Adrenal gland (tissue), 12 donors: ENCODE data around the gene CENPE. TPM values are rescaled to one million over a fixed set of nuclear protein-coding genes. Genes with fewer than 3 reads are reported as not detected.

Experiments
- DNase-seq, 7 donors: peaks; one replicate each; pipeline ENCODE4 v3.0.0-alpha.2; 2019 to 2020
- H3K27ac ChIP-seq, 5 donors: fragments of 200-600 bp; sonication (generic) in 4 of 5; 1 replicate in 3 of 5; 2 replicates in 2 of 5; pipeline versions ENCODE4 v1.5.1 to v1.8.0; 2016 to 2020; ENCODE audit warnings: mild to moderate bottlenecking in 1 of 5
- H3K27me3 ChIP-seq: fragments of 200-600 bp; 2 replicates; pipeline ENCODE4 v1.8.0; 2021
- H3K36me3 ChIP-seq, 2 donors: fragments of 200-600 bp; replicated peaks in 1 of 2; 1 replicate in 1 of 2; 2 replicates in 1 of 2; pipeline versions ENCODE4 v1.5.1 to v1.8.0; 2018 to 2022
- H3K4me1 ChIP-seq, 2 donors: fragments of 200-600 bp; replicated peaks in 1 of 2; 1 replicate in 1 of 2; 2 replicates in 1 of 2; pipeline versions ENCODE4 v1.5.1 to v1.8.0; 2018 to 2021
- H3K4me3 ChIP-seq, 4 donors: fragments of 200-600 bp; sonication (generic) in 3 of 4; one replicate each; pipeline ENCODE4 v1.5.1; 2016 to 2018
- H3K9me3 ChIP-seq, 3 donors: fragments of 200-600 bp; sonication (generic) in 1 of 3; replicated peaks in 1 of 3; 1 replicate in 2 of 3; 2 replicates in 1 of 3; pipeline versions ENCODE4 v1.5.1 to v1.8.0; 2016 to 2021
- POLR2A ChIP-seq, 2 donors: fragments of 450-650 bp; IDR thresholded peaks; one replicate each; pipeline ENCODE4 v1.6.1; 2017; ENCODE audit warnings: antibody characterized with exemption in 2 of 2, mild to moderate bottlenecking in 2 of 2, moderate library complexity in 1 of 2
- WGBS, 4 donors: extraction: QIAGEN DNeasy Blood & Tissue Kit in 2 of 4; methylation state at CpG; one replicate each; pipeline versions ENCODE4 v1.1.5 to v1.1.7; 2013 to 2017; 5-methylcytosine and 5-hydroxymethylcytosine counted together
- intact Hi-C, 2 donors: fragments of 100-400 bp; cut with DNase I; formaldehyde crosslinking; loops; one replicate each; pipeline versions ENCODE4 v1.14.1 to v1.15.0; 2022 to 2023
- polyA plus RNA-seq, 3 donors: library from polyadenylated mRNA; stranded (reverse); fragments of 200-250 nt in 2 of 3; fragments of 350-450 nt in 1 of 3; fragmentation: Illumina TruSeq in 1 of 3; extraction: RNeasy Lipid Tissue Mini Kit (QIAGEN cat#74804) in 1 of 3; gene quantifications; one replicate each; pipeline ENCODE4 v1.2.3, GENCODE V29; 2013 to 2014
- total RNA-seq, 9 donors: library from RNA; depleted of rRNA in 4 of 9; stranded (reverse); fragments of >200 nt in 4 of 9; fragments of 120-200 nt in 1 of 9; fragmentation: NEBNext Ultra II Directional in 1 of 9; extraction: Animal tissue kit (Norgen Biotek cat#: 25700) in 1 of 9; gene quantifications; one replicate each; pipeline versions ENCODE4 v1.1.0 to v1.2.4, GENCODE V29; 2013 to 2023
- TF ChIP-seq, protein P1 (sequence below), 6 experiments: fragments of 450-650 bp in 4 of 6; fragments of 200-600 bp in 2 of 6; sonication (generic) in 1 of 6; IDR thresholded peaks; 1 replicate in 5 of 6; 2 replicates in 1 of 6; pipeline versions ENCODE4 v1.5.1 to v1.8.0; 2016 to 2021; ENCODE audit warnings: antibody characterized with exemption in 6 of 6, mild to moderate bottlenecking in 2 of 6, moderate library complexity in 1 of 6
- donor health status: healthy with polysubstance abuse.
- donor health status: Bipolar disorder and iron deficiency.
- donor health status: DM: yes; HTN: yes; CAD: no.
- donor health status: DM: no; HTN: no; CAD: no.
- donor health status: DM: no; HTN: no; CAD: no.
- donor health status: DM: yes; HTN: yes; CAD: no.

The CENPE gene
- total and polyA plus RNA-seq, 12 donors: 0.17 to 5.7 (median 0.87) TPM

DNA sequence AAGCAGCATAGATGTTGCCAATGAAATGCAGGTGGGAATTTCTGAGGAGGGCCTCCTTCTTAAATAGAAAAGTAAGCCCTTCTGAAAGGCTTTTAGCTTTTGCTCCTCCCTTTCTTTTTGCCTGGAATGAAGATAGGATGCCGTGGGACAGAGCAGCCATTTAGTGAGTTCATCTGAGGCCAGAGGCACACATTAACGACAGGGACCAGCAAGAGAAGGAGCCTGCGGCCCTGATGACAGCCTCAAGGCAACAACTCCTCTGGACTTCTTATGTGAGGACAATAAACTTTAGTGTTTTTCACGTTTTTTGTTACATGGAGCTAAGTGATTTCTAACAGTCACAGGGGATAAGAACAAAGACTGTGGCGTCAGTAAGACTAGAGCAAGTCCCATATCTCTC lies 97.5 kb downstream of the CENPE start:
- intact Hi-C loops: loop anchor here in 1 of 2 donors (10.0 kb wide), 1 partner anchor 656 kb away; no protein-coding TSS in a partner anchor
- Histone ChIP-seq H3K27ac (no peak overlapping the region), H3K36me3 (no peaks in the 10 kb centered on the region), H3K27me3 (no peaks in the 10 kb centered on the region), H3K4me3 (no peak overlapping the region), H3K4me1 (peaks cover 18 to 28% of the 10 kb centered on the region in 2 donors), H3K9me3 (no peaks in the 10 kb centered on the region)
- WGBS, 4 donors: 52 to 67% (median 62%) methylated on average over 5 of the region's 5 CpGs
- TF ChIP-seq, protein P1, sequence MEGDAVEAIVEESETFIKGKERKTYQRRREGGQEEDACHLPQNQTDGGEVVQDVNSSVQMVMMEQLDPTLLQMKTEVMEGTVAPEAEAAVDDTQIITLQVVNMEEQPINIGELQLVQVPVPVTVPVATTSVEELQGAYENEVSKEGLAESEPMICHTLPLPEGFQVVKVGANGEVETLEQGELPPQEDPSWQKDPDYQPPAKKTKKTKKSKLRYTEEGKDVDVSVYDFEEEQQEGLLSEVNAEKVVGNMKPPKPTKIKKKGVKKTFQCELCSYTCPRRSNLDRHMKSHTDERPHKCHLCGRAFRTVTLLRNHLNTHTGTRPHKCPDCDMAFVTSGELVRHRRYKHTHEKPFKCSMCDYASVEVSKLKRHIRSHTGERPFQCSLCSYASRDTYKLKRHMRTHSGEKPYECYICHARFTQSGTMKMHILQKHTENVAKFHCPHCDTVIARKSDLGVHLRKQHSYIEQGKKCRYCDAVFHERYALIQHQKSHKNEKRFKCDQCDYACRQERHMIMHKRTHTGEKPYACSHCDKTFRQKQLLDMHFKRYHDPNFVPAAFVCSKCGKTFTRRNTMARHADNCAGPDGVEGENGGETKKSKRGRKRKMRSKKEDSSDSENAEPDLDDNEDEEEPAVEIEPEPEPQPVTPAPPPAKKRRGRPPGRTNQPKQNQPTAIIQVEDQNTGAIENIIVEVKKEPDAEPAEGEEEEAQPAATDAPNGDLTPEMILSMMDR (IDR thresholded peaks at IDR 0.05): no peak
- no peak for DNase-seq

DNA sequence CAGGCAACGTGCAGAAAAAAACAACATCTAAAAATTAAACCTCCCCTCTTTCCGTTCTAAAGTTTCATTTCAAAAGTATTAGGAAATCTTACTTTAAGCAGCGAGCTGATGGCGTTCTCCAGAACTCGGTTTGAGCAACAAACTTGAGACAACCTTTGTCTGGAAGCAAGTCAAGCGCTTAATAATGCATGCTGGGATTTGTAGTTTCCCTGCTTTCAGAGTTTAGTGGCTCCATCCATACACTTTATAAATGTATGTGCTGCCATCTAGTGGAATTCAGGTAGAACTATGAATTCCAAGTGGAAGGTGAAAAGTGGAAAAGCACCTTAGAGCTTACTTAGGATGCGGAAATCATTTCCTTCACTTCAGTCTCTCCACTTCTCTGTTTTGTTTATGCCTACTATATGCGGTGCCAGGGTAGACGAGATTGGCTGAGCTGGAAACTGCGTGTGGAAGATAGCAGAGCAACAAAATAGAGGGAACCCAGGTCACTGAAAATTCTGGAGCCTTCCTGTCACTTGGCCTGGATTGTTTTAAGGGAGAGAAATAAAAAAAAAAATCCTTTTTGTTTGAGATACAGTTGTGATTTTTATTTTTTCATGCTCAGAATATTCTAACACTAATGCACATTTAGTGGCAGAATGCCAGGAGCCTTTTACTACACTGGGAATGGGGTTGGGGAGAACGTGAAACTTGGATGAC lies 98.3 kb downstream of the CENPE start, which contains the start of gene BDH2:
TSS of gene BDH2 (minus strand) at position 144 of the 702 bp plus-strand sequence. CDS start 3,580 bp downstream, outside the sequence.
- H3K27me3 ChIP-seq: no peaks in the 10 kb centered on the region
- DNase-seq: peak; percentile 59 to 85 (median 70)
- no peaks in the 10 kb centered on the region for H3K36me3 ChIP-seq
- intact Hi-C loops: loop anchor here in 1 of 2 donors (10.0 kb wide), 2 partner anchors 475 to 655 kb away; no protein-coding TSS in a partner anchor
- H3K9me3 ChIP-seq: no peaks in the 10 kb centered on the region
- 9 to 10% (median 10%) methylated on average over 11 of the region's 11 CpGs for whole genome bisulfite sequencing, 4 donors
- H3K27ac ChIP-seq: peak within 1 kb of the TSS; percentile 37 to 78 (median 67)
- TF ChIP-seq, protein P1 (IDR thresholded peaks at IDR 0.05): peak; percentile 79 to 91 (median 84)
- TF ChIP-seq POLR2A (IDR thresholded peaks at IDR 0.05): peak in 1 of 2 donors; percentile 85
- peaks cover 18 to 29% of the 10 kb centered on the region in 2 donors for H3K4me1 ChIP-seq
- peak within 1 kb of the TSS; percentile 5 to 62 (median 48) for H3K4me3 ChIP-seq

DNA sequence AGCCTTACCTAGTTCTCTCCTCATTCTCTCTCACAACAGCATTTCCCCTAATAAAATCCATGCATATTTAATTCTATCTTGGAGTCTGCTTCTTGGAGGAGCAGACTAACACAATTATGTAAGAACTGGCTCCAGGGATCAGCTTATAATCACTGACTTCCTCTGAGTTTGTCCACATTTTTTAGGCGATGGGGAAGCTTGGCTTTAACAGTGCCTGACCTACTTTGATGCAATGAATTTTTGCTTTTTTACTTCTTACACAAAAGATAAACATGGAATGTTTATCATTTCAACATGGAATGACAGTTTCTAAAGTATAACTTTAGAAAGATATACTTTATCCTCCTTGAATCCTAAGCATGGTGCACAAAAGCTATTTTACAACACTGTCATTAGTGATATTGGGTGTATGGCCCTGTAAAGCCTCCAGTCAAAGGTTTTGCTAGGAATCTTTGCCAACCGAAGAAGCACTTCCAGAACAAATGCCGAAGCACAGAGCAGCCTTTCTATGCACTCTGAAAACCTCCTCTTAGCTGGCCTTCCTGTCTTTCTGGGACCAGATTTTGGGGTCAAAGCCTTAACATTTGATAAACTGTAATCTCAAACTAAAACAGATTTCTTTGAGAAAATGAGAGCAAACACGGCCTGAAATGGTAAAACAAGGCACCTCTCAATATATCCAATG lies 99.2 kb downstream of the CENPE start:
- peaks cover 18 to 29% of the 10 kb centered on the region in 2 donors for H3K4me1 ChIP-seq
- 4 to 13% (median 9%) methylated on average over 4 of the region's 4 CpGs for WGBS, 4 donors
- no peaks in the 10 kb centered on the region for H3K36me3 ChIP-seq
- TF ChIP-seq POLR2A (IDR thresholded peaks at IDR 0.05): no peak
- TF ChIP-seq, protein P1 (IDR thresholded peaks at IDR 0.05): no peak
- H3K9me3 ChIP-seq: no peaks in the 10 kb centered on the region
- peak overlapping the region; percentile 5 to 62 (median 48) for H3K4me3 ChIP-seq
- intact Hi-C loops: loop anchor here in 1 of 2 donors (10.0 kb wide), 1 partner anchor 474 kb away; no protein-coding TSS in a partner anchor
- H3K27me3 ChIP-seq: no peaks in the 10 kb centered on the region
- DNase-seq: no peak
- H3K27ac ChIP-seq: peak overlapping the region; percentile 37 to 78 (median 67)

DNA sequence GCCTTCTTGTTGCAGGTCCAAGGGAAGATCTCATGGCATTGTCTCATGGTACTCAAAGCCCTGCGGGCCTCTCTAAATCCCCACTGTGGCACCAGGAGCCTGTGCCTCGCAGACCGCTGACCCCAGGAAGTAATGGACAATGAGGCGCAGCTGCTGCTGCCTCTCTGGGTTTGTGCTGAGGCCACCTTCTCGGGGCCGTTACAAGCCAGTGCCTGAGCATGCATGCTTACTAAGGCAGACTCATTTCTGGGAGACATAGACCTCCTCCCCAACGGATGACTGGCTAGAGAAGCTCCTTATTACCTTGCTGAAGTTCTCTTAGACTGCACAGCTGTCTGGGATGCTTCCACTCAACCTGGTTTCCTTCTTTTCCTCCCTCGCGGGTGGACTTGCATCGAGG lies 99.8 kb downstream of the CENPE start:
- peak overlapping the region in 1 of 4 donors; percentile 62 for H3K4me3 ChIP-seq
- 62 to 82% (median 76%) methylated on average over 5 to 10 of the region's 10 CpGs for WGBS, 4 donors
- DNase-seq: no peak
- no peaks in the 10 kb centered on the region for H3K9me3 ChIP-seq
- intact Hi-C loops: loop anchor here in 1 of 2 donors (10.0 kb wide), 1 partner anchor 474 kb away; no protein-coding TSS in a partner anchor
- H3K4me1 ChIP-seq: peaks cover 18 to 29% of the 10 kb centered on the region in 2 donors
- no peak for TF ChIP-seq POLR2A (IDR thresholded peaks at IDR 0.05)
- TF ChIP-seq, protein P1 (IDR thresholded peaks at IDR 0.05): no peak
- no peaks in the 10 kb centered on the region for H3K36me3 ChIP-seq
- H3K27ac ChIP-seq: peak overlapping the region in 1 of 5 donors; percentile 68
- H3K27me3 ChIP-seq: no peaks in the 10 kb centered on the region
